Suprapubic skin (tissue), 4 donors: ENCODE results near the gene E2F8. TPM values are rescaled to one million over a fixed set of nuclear protein-coding genes. Genes with fewer than 3 reads are reported as not detected.

Experiments
- DNase-seq, 2 donors: peaks; one replicate each; pipeline ENCODE4 v3.0.0-alpha.2; 2019; ENCODE audit warnings: low spot score in 2 of 2
- H3K27ac ChIP-seq: fragments of 200-600 bp; sonication (generic); one replicate; pipeline ENCODE4 v1.5.1; 2019
- H3K27me3 ChIP-seq: fragments of 200-600 bp; sonication (generic); one replicate; pipeline ENCODE4 v1.5.1; 2019
- H3K36me3 ChIP-seq: fragments of 200-600 bp; sonication (generic); one replicate; pipeline ENCODE4 v1.5.1; 2019
- H3K4me1 ChIP-seq: fragments of 200-600 bp; sonication (generic); one replicate; pipeline ENCODE4 v1.5.1; 2019
- H3K4me3 ChIP-seq: fragments of 200-600 bp; sonication (generic); one replicate; pipeline ENCODE4 v1.5.1; 2019; ENCODE audit warnings: mild to moderate bottlenecking
- H3K9me3 ChIP-seq: fragments of 200-600 bp; sonication (generic); one replicate; pipeline ENCODE4 v1.5.1; 2019
- EP300 ChIP-seq: sonication (generic); formaldehyde crosslinking; IDR thresholded peaks from one replicate; pipeline ENCODE4 v1.6.1; 2017; ENCODE audit warnings: antibody characterized with exemption
- POLR2A ChIP-seq, 2 donors: fragments of 450-650 bp; IDR thresholded peaks; one replicate each; pipeline ENCODE4 v1.6.1; 2017; ENCODE audit warnings: antibody characterized with exemption in 2 of 2, mild to moderate bottlenecking in 2 of 2, moderate library complexity in 2 of 2
- POLR2AphosphoS5 ChIP-seq, 3 donors: sonication (generic); formaldehyde crosslinking; IDR thresholded peaks; one replicate each; pipeline ENCODE4 v1.6.1; 2017; ENCODE audit warnings: antibody characterized with exemption in 3 of 3
- WGBS: methylation state at CpG from one replicate; pipeline ENCODE4 v1.1.5; 2018; 5-methylcytosine and 5-hydroxymethylcytosine counted together
- total RNA-seq, 4 donors: library from RNA; depleted of rRNA; stranded (reverse); fragments of >200 nt; gene quantifications; one replicate each; pipeline ENCODE4 v1.1.0, GENCODE V29; 2016
- TF ChIP-seq, protein P1 (sequence below), 2 donors: fragments of 200-600 bp in 1 of 2; fragments of 450-650 bp in 1 of 2; sonication (generic) in 1 of 2; IDR thresholded peaks; one replicate each; pipeline ENCODE4 v1.5.1; 2016 to 2019; ENCODE audit warnings: antibody characterized with exemption in 2 of 2, mild to moderate bottlenecking in 1 of 2, moderate library complexity in 1 of 2

E2F8 gene, protein sequence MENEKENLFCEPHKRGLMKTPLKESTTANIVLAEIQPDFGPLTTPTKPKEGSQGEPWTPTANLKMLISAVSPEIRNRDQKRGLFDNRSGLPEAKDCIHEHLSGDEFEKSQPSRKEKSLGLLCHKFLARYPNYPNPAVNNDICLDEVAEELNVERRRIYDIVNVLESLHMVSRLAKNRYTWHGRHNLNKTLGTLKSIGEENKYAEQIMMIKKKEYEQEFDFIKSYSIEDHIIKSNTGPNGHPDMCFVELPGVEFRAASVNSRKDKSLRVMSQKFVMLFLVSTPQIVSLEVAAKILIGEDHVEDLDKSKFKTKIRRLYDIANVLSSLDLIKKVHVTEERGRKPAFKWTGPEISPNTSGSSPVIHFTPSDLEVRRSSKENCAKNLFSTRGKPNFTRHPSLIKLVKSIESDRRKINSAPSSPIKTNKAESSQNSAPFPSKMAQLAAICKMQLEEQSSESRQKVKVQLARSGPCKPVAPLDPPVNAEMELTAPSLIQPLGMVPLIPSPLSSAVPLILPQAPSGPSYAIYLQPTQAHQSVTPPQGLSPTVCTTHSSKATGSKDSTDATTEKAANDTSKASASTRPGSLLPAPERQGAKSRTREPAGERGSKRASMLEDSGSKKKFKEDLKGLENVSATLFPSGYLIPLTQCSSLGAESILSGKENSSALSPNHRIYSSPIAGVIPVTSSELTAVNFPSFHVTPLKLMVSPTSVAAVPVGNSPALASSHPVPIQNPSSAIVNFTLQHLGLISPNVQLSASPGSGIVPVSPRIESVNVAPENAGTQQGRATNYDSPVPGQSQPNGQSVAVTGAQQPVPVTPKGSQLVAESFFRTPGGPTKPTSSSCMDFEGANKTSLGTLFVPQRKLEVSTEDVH
- total RNA-seq: 1 to 10 TPM; 1.1 to 2.7 (median 1.5) TPM

DNA sequence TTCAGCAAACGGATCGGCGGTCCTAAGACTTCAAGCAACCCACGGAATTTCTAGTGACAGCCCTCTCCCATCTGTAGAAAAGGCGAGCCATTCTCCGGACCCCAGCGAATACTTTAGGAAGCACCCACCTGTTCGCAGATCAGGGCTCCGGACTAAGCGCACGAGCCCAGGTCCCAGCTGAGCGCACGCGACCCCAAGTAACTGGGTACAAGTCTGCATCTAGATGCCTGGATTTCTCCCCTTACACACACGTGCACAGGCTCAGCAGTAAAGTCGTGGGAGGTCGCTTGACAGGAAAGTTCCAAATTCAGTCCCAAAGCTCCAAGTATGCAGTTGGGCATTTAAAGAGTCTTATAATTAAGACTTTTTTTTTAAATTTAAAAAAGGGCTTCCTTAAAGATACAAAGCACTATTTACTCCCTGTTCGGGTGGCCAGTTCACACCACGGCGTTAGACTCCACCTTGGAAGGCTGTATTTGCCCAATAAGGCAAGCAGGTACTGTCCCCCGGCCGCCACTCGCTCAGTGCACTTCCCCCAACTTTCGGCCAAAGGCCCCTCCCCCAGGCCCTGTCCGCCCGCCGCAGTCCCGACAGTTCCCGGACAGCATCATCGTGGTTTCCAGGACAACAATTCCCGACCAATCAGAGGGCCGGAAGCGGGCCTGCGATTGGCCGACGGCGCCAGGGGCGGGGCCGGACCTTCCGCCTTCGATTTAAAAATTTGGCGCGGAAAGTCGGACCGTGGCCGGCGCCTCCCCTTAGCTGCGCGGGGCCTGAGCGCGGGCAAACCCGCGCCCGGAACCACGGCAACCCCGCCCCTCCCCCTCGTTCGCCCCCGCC lies at the start of gene E2F8:
E2F8 (minus strand) TSS at position 526 of the 840 bp plus-strand sequence. CDS start 824 bp downstream, outside the sequence.
- peak; percentile 91 for DNase-seq
- Histone ChIP-seq H3K27ac (no peak within 1 kb of the TSS), H3K4me3 (peak within 1 kb of the TSS; percentile 66), H3K9me3 (no peaks in the 10 kb centered on the region), H3K4me1 (peaks cover 49% of the 10 kb centered on the region), H3K36me3 (no peaks in the 10 kb centered on the region), H3K27me3 (peaks cover 35% of the 10 kb centered on the region)
- WGBS: 1% methylated on average over 14 of the region's 59 CpGs
- TF ChIP-seq, protein P1, sequence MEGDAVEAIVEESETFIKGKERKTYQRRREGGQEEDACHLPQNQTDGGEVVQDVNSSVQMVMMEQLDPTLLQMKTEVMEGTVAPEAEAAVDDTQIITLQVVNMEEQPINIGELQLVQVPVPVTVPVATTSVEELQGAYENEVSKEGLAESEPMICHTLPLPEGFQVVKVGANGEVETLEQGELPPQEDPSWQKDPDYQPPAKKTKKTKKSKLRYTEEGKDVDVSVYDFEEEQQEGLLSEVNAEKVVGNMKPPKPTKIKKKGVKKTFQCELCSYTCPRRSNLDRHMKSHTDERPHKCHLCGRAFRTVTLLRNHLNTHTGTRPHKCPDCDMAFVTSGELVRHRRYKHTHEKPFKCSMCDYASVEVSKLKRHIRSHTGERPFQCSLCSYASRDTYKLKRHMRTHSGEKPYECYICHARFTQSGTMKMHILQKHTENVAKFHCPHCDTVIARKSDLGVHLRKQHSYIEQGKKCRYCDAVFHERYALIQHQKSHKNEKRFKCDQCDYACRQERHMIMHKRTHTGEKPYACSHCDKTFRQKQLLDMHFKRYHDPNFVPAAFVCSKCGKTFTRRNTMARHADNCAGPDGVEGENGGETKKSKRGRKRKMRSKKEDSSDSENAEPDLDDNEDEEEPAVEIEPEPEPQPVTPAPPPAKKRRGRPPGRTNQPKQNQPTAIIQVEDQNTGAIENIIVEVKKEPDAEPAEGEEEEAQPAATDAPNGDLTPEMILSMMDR (IDR thresholded peaks at IDR 0.05): no peak
- no peak for TF ChIP-seq POLR2A (IDR thresholded peaks at IDR 0.05)
- TF ChIP-seq EP300: no peak
- no peak for TF ChIP-seq POLR2AphosphoS5 (IDR thresholded peaks at IDR 0.05)

DNA sequence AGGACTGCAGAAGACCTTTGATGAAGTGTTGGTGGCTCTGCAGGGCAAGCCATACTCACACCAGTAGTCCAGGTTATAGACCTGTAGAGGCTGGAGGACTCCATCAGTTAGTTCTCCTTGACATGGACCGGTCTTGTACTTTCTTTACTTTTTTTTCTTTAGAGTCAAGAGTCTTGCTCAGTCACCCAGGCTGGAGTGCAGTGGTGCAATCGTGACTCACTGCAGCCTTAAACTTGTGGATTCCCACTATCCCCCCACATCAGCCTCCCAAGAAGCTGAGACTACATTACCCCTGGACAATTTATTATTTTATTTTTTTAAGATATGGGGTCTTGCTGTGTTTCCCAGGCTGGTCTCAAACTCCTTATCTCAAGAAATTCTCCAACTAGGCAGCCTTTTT lies 49.6 kb upstream of the E2F8 start:
- Histone ChIP-seq H3K27ac (no peak overlapping the region), H3K36me3 (no peaks in the 10 kb centered on the region), H3K4me1 (no peaks in the 10 kb centered on the region), H3K4me3 (no peak overlapping the region), H3K9me3 (no peaks in the 10 kb centered on the region), H3K27me3 (no peaks in the 10 kb centered on the region)
- 81% methylated on average over 2 of the region's 2 CpGs for WGBS
- TF ChIP-seq, protein P1 (IDR thresholded peaks at IDR 0.05): no peak
- no peak for TF ChIP-seq EP300
- no peak for TF ChIP-seq POLR2A (IDR thresholded peaks at IDR 0.05)
- TF ChIP-seq POLR2AphosphoS5 (IDR thresholded peaks at IDR 0.05): no peak
- no peak for DNase-seq

DNA sequence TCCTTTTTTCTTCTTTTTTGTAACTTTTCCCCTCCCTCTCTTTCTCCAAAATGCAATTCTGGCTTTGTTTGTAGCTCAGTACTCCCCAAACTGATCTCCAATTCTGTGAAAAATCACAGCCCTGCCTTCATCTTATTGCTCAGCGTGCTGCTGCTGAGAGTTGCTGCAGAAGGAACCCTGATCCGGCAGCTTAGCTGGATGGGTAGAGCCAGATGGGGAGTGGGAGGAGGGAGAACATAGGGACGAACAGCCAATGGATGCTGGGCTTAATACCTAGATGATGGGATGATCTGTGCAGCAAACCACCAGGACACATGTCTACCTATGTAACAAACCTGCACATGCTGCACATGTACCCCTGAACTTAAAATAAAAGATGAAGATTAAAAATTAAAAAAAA lies 47.5 kb upstream of the E2F8 start:
- no peak overlapping the region for H3K4me3 ChIP-seq
- WGBS: 78% methylated on average over 3 of the region's 3 CpGs
- peaks cover 5% of the 10 kb centered on the region for H3K27me3 ChIP-seq
- no peaks in the 10 kb centered on the region for H3K9me3 ChIP-seq
- TF ChIP-seq, protein P1 (IDR thresholded peaks at IDR 0.05): no peak
- no peak for TF ChIP-seq POLR2AphosphoS5 (IDR thresholded peaks at IDR 0.05)
- no peak for TF ChIP-seq EP300
- no peak for TF ChIP-seq POLR2A (IDR thresholded peaks at IDR 0.05)
- H3K36me3 ChIP-seq: no peaks in the 10 kb centered on the region
- DNase-seq: no peak
- no peak overlapping the region for H3K27ac ChIP-seq
- no peaks in the 10 kb centered on the region for H3K4me1 ChIP-seq

DNA sequence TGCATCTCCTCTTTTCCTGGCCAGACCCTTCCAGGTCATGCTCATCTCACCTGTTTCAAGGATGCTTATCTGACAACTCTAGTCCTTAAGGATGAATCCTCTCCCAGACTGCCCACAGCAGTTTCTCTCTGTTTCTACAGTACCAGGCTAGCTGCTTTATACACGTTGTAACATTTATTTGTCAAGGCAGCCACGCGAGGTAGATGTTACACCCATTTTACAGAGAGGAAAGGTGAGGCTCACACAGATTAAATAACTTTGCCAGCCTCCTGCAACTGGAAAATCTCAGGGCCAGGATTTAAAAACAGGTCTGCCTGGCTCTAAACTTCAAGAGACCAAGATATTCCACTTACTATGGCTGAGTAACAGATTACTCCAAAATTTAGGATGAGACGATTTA lies 45.7 kb upstream of the E2F8 start:
- H3K27me3 ChIP-seq: peaks cover 5% of the 10 kb centered on the region
- H3K4me3 ChIP-seq: no peak overlapping the region
- no peak for TF ChIP-seq EP300
- no peak for TF ChIP-seq POLR2AphosphoS5 (IDR thresholded peaks at IDR 0.05)
- H3K36me3 ChIP-seq: no peaks in the 10 kb centered on the region
- H3K4me1 ChIP-seq: no peaks in the 10 kb centered on the region
- 94% methylated on average over 4 of the region's 4 CpGs for WGBS
- DNase-seq: no peak
- no peaks in the 10 kb centered on the region for H3K9me3 ChIP-seq
- H3K27ac ChIP-seq: no peak overlapping the region

DNA sequence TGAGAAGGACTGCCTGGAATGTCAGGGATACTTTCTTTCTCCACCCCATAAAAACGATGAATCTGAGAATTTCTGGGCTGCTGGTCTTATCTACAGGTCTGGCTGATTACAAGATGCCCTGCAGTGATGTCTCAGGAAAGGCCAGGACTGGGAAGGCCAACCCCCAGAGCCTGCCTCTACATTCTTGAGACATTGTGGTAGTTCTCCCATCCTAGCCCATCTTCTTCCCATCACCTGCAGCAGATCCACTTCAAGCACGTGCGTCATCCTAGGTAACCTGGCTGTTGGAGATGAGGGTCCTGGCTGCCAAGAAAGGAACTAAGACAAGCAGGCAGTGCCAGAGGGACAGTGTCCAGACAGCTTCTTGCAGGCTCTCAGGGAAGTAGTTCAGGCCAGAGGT lies 44.1 kb upstream of the E2F8 start:
- no peaks in the 10 kb centered on the region for H3K9me3 ChIP-seq
- H3K27ac ChIP-seq: no peak overlapping the region
- H3K36me3 ChIP-seq: no peaks in the 10 kb centered on the region
- no peak for DNase-seq
- 73% methylated on average over 3 of the region's 3 CpGs for WGBS
- H3K4me3 ChIP-seq: no peak overlapping the region
- TF ChIP-seq POLR2AphosphoS5 (IDR thresholded peaks at IDR 0.05) (no peak), EP300 (no peak), POLR2A (IDR thresholded peaks at IDR 0.05) (no peak)
- TF ChIP-seq, protein P1 (IDR thresholded peaks at IDR 0.05): no peak
- H3K27me3 ChIP-seq: peaks cover 5% of the 10 kb centered on the region
- peaks cover 4% of the 10 kb centered on the region for H3K4me1 ChIP-seq
